ENCODE measurements around the gene NUDCD3.

DNA sequence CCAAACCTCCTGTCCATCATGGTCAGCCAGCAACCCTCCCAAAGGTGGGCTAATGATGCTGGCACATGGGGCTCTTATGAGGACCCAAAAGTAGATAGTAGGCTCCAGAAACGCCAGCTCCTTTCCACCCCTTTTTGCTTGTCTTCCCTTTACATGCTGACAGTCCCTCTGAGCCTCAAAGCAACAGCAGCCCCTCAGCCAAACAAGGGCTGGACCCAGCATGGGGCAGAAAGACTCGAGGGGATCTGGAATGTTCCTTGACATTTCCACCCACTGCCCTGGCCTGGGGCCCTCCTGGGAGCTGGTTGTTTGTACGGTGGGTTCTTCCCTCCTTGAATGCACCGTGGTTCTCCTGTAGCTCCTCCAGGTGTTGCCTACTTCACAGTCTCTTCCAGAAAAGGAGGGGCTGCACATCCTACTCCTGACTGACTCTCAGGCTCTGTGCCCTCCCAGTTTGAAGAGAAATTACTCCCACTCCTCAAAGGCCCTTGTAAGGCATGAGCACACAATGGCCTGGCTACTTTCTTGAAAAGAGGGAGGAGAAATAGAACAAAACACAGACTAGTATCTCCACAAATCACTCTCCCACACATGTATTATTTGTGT, 21.5 kb upstream of the NUDCD3 start:
- TF ChIP-seq CTCF (IDR thresholded peaks at IDR 0.05) (no peak), POLR2A (IDR thresholded peaks at IDR 0.05) (no peak)

Measured in uterus (tissue), 2 donors.